NCI-H460 (cell line): Measurements from ENCODE around the gene VSIR. TPM values are rescaled to one million over a fixed set of nuclear protein-coding genes. Genes with fewer than 3 reads are reported as not detected.

Experiments
- DNase-seq: peaks from one replicate; pipeline ENCODE4 v3.0.0-alpha.2; 2016; ENCODE audit warnings: low read depth; ENCODE audit errors: extremely low read depth
- total RNA-seq: library from RNA; depleted of rRNA; stranded (reverse); fragments of >200 nt; shearing (Covaris generic); gene quantifications from 2 replicates; pipeline ENCODE4 v1.2.3, GENCODE V29; 2014

The VSIR gene
- total RNA-seq, 1 experiment from 2014 or later, result 49.4 TPM

- DNase-seq, result peak; percentile 92
Measured at GRCh38 chr10:71766717-71767419, 6.5 kb downstream of the VSIR start.

- no peak for DNase-seq
Measured at GRCh38 chr10:71765906-71766716, 7.2 kb downstream of the VSIR start.

- no peak for DNase-seq
Measured at GRCh38 chr10:71765176-71765904, 8.0 kb downstream of the VSIR start.

GRCh38 chr10:71763352-71764127, 9.8 kb downstream of the VSIR start:
- no peak for DNase-seq

- no peak for DNase-seq
Measured at GRCh38 chr10:71762324-71762723, 11.0 kb downstream of the VSIR start.

DNA sequence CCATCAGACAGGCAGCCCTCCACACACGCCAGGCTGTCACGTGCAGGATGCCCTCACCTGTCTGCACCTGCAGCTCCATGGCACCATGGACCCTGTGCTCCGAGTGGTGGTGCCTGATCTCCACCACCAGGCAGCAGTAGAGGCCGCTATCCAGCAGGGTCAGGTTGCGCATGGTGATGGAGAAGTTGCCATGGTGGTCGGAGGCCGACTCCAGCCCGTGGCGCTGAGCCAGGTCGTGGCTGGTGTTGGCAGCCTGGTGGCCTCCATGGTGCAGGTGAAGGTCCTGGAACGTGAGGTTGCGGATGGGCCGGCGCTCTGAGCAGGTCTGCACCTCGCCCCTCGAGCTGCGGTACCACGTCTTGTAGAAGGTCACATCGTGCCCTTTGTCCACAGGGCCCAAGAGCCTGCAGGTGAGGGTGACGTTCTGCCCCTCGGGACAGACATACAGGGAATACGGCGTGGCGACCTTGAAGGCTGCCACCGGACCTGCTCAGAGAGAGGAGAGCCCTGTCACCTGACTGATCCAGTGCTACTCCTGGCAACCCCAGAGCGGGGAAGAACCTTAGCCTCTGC, 11.7 kb downstream of the VSIR start:
- no peak for DNase-seq

DNA sequence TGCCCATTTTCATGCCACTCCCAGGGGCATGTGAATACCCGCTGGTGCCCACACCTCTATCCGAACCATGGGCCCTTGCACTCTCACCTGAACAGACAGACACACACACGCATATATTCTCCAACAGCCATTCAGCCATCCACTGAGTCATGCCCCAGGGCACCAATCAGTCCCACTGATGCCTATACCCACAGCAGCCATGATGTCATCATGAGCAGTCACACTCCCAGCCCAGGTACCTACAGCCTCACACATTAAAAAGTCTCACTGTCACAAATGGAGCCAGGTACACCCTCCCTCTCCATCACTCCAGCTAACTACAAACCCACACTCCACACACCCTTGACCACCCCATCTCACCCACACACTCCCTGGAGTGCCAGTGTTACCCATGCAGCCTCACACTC, 12.2 kb downstream of the VSIR start:
- DNase-seq, result no peak

GRCh38 chr10:71757399-71757922, 15.9 kb downstream of the VSIR start:
- DNase-seq, result no peak

DNA sequence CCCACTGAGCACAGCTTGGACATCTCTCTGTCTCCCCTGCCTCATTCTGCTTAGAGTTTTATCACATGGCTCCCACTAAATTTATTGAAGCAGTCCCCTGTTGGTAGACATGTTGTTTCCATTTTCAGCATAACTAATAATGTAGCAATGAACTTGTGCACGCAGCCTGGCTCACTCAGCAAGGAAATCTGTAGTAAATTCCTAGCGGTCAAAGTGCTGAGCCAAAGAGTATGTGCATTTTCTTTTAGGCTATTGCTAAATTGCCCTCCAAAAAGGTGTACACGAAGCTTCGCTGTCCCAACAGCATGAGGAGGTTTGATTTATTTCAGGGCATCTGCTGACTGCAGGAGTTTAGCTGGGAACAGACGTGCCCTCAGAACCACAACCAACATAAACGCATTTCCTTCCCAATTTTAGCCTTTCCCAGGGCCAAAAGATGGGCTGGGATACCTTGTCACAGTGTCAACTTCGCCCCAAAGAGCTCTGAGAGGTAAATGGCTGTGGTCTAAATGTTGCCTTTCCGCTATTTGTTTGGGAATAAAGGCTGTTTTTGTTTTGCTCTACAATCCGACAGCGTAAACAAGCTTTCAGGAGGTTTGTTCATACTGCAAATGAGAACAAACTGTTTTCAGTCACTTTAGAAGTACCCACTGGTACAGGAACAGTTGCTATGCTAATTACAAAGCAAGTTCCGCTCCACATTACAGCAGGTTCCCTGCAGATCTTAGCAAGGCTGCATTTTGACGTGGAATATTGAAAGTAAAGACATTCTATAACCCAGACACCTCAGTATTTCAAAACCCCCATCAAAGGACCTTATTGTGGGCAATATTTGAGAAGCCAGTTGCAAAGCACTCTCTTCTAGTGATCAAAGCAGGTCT, 16.8 kb downstream of the VSIR start:
- DNase-seq, result no peak

- no peak for DNase-seq
Measured at GRCh38 chr10:71755179-71755879, 18.0 kb downstream of the VSIR start.

- no peak for DNase-seq
Measured at GRCh38 chr10:71754562-71754961, 18.8 kb downstream of the VSIR start.

GRCh38 chr10:71753960-71754505, 19.3 kb downstream of the VSIR start:
- DNase-seq, result no peak

DNA sequence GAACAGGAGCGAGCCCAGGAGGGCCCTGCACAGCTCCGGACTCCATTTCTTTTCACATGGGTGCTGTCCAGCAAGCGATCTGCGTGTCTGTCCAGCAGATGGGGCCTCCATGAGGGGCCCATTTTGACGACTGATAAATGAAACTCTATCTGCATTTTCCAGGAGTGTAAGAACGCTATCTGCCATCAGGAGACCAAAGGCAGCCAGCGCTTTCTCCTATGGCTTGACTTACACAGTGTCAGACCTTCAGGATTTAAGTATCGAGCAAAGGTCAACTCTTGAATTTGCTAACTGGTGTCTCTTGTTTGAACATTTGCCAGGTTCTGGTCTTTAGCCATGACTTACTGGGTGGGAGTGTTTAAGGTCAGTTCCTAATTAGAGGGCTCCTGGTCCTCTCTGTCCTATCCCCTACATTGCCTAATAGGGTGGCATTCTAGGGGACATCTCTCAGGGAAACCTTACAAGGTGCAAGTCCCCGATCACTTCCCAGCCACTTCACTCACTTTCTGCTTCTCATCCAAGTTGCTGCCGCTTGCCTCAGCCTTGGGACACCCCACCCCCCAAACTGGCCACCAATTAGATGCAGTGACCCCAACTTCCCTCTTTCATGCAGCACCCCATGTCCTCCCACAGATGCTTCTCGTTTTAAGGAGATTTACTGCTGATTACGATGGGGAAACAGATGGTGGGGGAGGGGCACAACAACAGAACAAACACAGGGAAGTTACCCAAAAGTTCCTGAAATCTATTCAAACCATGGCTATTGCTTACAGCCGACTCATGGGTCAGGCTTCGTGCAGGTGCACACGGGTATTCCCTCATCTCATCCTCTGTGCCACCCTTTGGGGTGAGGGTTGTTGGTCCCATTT, 20.0 kb downstream of the VSIR start:
- no peak for DNase-seq

DNA sequence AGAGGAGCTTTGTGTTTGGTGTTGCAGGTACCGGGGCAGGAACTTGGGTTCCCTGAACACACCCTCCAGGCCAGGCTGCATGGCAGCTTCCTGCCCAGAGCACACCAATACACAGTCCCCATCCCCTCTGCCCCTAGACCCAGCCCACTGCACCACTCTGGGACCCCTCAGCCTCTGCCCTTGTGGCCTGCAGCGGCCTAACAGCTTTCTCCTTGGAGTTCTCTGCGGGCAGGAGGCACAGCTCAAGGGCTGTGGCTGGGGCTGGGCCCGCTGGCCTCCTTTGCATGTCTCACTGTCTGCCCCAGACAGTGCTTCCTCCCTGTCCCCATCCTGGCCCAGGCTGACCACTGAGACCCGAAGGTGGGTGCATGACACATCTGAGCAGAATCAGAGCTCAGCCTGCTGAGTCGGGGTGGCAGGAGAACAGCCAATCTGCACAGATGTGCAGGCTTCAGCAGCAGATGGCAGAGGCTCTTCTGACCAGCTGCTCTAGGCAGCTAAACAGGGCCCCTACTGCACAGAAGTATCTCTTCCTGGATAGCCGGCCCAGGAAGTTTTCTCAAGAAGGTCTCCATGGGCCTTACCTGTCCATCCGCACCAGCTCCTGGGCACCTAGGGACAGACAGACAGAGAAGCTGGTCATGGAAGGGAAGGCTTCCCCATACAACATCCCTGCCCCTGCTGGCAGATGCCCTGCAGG, 20.8 kb downstream of the VSIR start:
- no peak for DNase-seq

GRCh38 chr10:71751515-71752224, 21.6 kb downstream of the VSIR start:
- DNase-seq, result no peak

DNA sequence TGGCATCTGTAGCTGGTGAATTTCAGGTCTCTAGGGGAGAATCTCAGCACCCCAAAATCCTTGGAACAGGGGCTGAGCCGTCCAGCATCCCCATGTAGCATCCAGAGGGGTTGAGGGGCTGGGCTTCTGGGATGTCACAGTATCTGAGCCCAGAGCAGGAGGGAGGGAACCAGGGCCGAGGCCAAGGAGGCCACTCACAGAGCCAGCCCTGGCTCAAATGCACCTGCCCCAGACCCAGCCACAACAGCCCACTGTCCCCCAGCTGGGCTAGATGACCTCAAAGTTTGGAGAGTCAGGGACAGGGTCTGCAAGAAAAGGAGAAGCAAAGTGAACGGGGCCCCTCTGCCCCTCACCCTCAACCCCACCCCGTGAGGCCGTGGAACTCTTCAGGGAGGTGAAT, 22.3 kb downstream of the VSIR start:
- no peak for DNase-seq
